Sigmoid colon (tissue), 7 donors: ENCODE results near the gene ARID5A. TPM values are rescaled to one million over a fixed set of nuclear protein-coding genes. Genes with fewer than 3 reads are reported as not detected.

Source experiments
- DNase-seq: peaks from one replicate; pipeline ENCODE4 v3.0.0-alpha.2; 2019
- H3K27ac ChIP-seq, 4 donors: fragments of 200-600 bp; sonication (generic); one replicate each; pipeline ENCODE4 v1.5.1; 2016 to 2019; ENCODE audit warnings: mild to moderate bottlenecking in 1 of 4
- H3K27me3 ChIP-seq, 3 donors: fragments of 200-600 bp; sonication (generic); one replicate each; pipeline ENCODE4 v1.5.1; 2019; ENCODE audit warnings: mild to moderate bottlenecking in 1 of 3
- H3K36me3 ChIP-seq, 4 donors: fragments of 200-600 bp; sonication (generic); one replicate each; pipeline ENCODE4 v1.5.1; 2016 to 2019
- H3K4me1 ChIP-seq, 4 donors: fragments of 200-600 bp; sonication (generic); one replicate each; pipeline ENCODE4 v1.5.1; 2017 to 2019
- H3K4me3 ChIP-seq, 4 donors: fragments of 200-600 bp; sonication (generic); one replicate each; pipeline ENCODE4 v1.5.1; 2017 to 2019; ENCODE audit warnings: mild to moderate bottlenecking in 2 of 4, moderate library complexity in 1 of 4
- H3K9me3 ChIP-seq, 4 donors: fragments of 200-600 bp in 3 of 4; sonication (generic) in 3 of 4; one replicate each; pipeline versions ENCODE4 v1.5.1 to v1.6.1; 2013 to 2019
- EP300 ChIP-seq, 4 donors: sonication (generic); formaldehyde crosslinking; IDR thresholded peaks; one replicate each; pipeline ENCODE4 v1.6.1; 2017; ENCODE audit warnings: antibody characterized with exemption in 4 of 4
- POLR2A ChIP-seq, 2 donors: fragments of 450-650 bp; IDR thresholded peaks; one replicate each; pipeline ENCODE4 v1.6.1; 2016; ENCODE audit warnings: antibody characterized with exemption in 2 of 2, mild to moderate bottlenecking in 2 of 2, moderate library complexity in 2 of 2
- POLR2AphosphoS5 ChIP-seq, 4 donors: sonication (generic); formaldehyde crosslinking; IDR thresholded peaks; one replicate each; pipeline ENCODE4 v1.6.1; 2017; ENCODE audit warnings: antibody characterized with exemption in 4 of 4
- WGBS, 2 donors: extraction: QIAGEN DNeasy Blood & Tissue Kit; methylation state at CpG; one replicate each; pipeline ENCODE4 v1.1.7; 2013; 5-methylcytosine and 5-hydroxymethylcytosine counted together
- intact Hi-C: fragments of 100-400 bp; cut with DNase I; formaldehyde crosslinking; loops from one replicate; pipeline ENCODE4 v1.15.1; 2023
- polyA plus RNA-seq, 3 donors: library from polyadenylated mRNA; stranded (reverse); fragments of 200-250 nt; gene quantifications; one replicate each; pipeline ENCODE4 v1.2.3, GENCODE V29; 2013
- total RNA-seq, 4 donors: library from RNA; depleted of rRNA; stranded (reverse); fragments of >200 nt; gene quantifications; one replicate each; pipeline ENCODE4 v1.1.0, GENCODE V29; 2016
- TF ChIP-seq, protein P1 (sequence below), 4 experiments: fragments of 450-650 bp in 3 of 4; fragments of 200-600 bp in 1 of 4; IDR thresholded peaks; one replicate each; pipeline ENCODE4 v1.5.1; 2016 to 2019; ENCODE audit warnings: antibody characterized with exemption in 4 of 4, mild to moderate bottlenecking in 3 of 4, moderate library complexity in 2 of 4
- donor health status: healthy with polysubstance abuse.
- donor health status: Bipolar disorder and iron deficiency.
- donor health status: healthy.

The ARID5A gene
- total and polyA plus RNA-seq, 7 donors = 7.8 to 179 (median 17.9) TPM

DNA sequence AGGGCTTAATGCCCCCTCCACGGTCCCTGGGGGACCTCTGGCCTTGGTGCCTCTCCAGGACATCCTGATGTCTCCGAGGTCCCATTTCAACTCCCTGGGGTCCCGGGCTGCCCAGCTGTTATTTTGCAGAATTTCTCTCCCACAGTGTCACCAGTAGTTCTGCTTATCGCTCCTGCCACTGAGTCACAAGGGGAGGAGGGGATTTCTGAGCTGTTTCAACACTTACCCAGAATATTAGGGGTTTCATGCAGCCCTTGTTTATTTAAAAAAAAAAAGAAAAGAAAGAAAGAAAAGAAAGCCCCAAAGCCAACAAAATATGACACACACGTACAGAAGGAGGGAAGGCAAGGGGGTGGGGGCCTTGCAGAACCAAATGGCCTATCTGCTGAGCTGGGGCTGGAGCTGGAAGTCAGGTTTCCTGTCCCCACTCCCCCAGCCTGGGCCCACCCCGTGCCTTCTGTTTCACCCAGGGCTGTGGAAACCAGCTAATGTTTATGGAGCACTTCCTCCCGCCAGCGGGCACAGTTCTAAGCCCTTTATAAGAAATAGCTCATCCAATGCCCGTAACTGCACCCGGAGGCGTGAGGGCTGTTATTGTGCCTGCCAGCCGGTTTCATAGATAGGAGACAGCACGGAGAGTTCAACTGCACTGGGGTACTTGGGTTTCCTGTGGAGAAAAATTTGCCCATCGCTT is 8.4 kb upstream of the ARID5A start:
- Histone ChIP-seq H3K4me1 (peaks cover 0 to 50% (median 38%) of the 10 kb centered on the region in 4 donors), H3K36me3 (no peaks in the 10 kb centered on the region), H3K27me3 (no peaks in the 10 kb centered on the region), H3K9me3 (no peaks in the 10 kb centered on the region), H3K4me3 (peak overlapping the region; percentile 46 to 71 (median 64)), H3K27ac (peak overlapping the region; percentile 80 to 99 (median 84))
- intact Hi-C loops = no loop called here
- peak; percentile 84 for DNase-seq
- WGBS, 2 donors = 20 to 25% methylated on average over 14 of the region's 14 CpGs
- TF ChIP-seq POLR2A (IDR thresholded peaks at IDR 0.05) = no peak
- TF ChIP-seq EP300 (IDR thresholded peaks at IDR 0.05) = no peak
- TF ChIP-seq POLR2AphosphoS5 (IDR thresholded peaks at IDR 0.05) = peak in 3 of 4 donors; percentile 7 to 35 (median 19)

DNA sequence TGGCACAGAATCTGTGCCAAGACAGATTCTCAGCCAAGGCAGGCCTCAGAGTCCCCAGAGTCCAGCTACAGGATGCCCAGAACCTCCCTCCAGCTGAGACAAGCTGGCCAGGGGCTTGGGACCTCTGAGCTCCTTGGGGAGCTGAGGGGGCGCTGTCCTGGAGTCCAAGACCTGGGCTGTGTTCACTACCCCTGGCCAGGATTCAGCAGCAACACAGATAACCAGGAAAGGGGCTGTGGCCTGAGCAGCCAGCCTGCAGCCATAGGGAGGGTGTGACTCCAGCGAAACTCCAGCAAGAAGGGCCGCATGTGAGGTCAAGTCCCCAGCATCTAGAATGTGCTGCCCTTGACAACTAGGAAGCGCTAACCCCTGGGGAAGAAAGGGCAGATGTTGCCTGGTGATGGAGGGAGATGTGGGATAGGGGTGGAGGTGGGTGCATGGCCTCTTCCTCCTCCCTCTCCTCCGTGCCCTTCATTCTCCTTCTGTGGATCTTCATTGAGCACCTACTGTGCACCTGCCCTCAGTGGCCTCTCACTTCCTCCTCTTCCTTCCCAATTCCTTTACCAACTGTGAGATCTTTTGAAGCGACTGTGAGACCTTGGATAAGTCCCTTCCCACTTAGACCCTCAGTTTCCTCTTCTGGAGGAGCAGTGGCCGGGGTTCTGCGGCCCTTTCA is 7.7 kb upstream of the ARID5A start:
- H3K9me3 ChIP-seq = no peaks in the 10 kb centered on the region
- no peak for DNase-seq
- no peaks in the 10 kb centered on the region for H3K27me3 ChIP-seq
- 84 to 87% methylated on average over 8 of the region's 8 CpGs for WGBS, 2 donors
- no peak for TF ChIP-seq POLR2AphosphoS5 (IDR thresholded peaks at IDR 0.05)
- TF ChIP-seq POLR2A (IDR thresholded peaks at IDR 0.05) = no peak
- no peak for TF ChIP-seq EP300 (IDR thresholded peaks at IDR 0.05)
- TF ChIP-seq, protein P1, sequence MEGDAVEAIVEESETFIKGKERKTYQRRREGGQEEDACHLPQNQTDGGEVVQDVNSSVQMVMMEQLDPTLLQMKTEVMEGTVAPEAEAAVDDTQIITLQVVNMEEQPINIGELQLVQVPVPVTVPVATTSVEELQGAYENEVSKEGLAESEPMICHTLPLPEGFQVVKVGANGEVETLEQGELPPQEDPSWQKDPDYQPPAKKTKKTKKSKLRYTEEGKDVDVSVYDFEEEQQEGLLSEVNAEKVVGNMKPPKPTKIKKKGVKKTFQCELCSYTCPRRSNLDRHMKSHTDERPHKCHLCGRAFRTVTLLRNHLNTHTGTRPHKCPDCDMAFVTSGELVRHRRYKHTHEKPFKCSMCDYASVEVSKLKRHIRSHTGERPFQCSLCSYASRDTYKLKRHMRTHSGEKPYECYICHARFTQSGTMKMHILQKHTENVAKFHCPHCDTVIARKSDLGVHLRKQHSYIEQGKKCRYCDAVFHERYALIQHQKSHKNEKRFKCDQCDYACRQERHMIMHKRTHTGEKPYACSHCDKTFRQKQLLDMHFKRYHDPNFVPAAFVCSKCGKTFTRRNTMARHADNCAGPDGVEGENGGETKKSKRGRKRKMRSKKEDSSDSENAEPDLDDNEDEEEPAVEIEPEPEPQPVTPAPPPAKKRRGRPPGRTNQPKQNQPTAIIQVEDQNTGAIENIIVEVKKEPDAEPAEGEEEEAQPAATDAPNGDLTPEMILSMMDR (IDR thresholded peaks at IDR 0.05) = no peak
- peaks cover 0 to 57% (median 45%) of the 10 kb centered on the region in 4 donors for H3K4me1 ChIP-seq
- intact Hi-C loops = no loop called here
- H3K4me3 ChIP-seq = no peak overlapping the region
- peak overlapping the region; percentile 80 to 99 (median 84) for H3K27ac ChIP-seq
- H3K36me3 ChIP-seq = no peaks in the 10 kb centered on the region

DNA sequence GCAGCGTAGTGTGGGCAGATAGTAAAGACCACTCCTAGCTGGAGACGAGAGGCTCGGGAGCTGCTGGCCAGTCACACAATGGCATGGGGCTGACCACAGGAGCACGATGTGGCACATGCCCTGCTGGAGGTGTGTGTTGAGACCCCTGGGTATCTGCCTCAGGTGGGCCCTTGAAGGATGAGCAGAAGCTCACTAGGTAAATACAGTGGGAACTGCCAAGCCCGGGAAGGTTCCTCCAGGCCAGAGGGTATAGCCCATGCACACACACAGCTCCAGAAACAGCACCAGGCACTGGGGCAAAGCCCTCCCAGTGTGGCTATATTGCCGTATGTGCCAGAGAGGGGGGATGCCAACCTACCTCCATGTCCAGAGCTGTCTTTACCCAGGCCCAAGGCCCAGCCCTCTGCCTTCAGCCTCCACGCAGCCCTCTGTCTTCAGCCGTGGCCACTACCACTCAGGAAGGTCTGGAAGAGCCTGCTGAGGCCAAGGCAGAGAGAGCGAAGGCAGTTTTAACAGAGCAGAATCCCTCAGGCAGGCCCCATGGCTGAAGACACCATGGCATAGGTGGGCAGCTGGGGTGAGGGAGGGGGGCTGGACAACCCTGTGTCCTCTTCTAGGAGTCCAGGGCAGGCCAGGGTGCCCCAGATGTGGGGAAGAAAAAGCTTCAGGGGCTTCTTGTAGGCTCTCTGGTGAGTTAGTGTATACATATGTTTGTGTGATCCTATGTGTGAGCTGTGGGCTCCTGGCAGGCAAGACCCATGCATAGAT is 7.0 kb upstream of the ARID5A start:
- DNase-seq = peak; percentile 61
- Histone ChIP-seq H3K4me1 (peaks cover 0 to 64% (median 52%) of the 10 kb centered on the region in 4 donors), H3K27me3 (no peaks in the 10 kb centered on the region), H3K4me3 (no peak overlapping the region), H3K36me3 (no peaks in the 10 kb centered on the region), H3K27ac (peak overlapping the region; percentile 80 to 99 (median 84)), H3K9me3 (no peaks in the 10 kb centered on the region)
- WGBS, 2 donors = 89 to 93% methylated on average over 9 of the region's 9 CpGs
- intact Hi-C loops = loop anchor here (5.0 to 10.0 kb wide), 3 partner anchors 335 to 1133 kb away; partner anchors contain the start of gene ACTR1B
- TF ChIP-seq POLR2A (IDR thresholded peaks at IDR 0.05) = no peak

DNA sequence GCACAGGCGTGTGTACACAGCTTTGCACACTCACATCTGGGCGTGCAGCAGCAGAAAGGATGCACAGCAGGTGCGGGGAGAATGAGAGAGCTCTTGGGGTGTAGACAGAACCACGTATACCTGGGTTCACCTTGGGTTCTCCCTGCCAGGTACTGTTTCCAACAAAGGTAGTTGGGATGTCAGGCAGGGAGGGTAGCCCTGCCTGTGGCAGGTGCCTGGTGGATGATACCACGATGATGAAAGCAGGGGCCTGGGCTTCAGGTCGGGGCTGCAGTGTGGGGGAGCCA is 6.5 kb upstream of the ARID5A start:
- Histone ChIP-seq H3K9me3 (no peaks in the 10 kb centered on the region), H3K36me3 (no peaks in the 10 kb centered on the region), H3K4me1 (peaks cover 0 to 69% (median 58%) of the 10 kb centered on the region in 4 donors), H3K27me3 (no peaks in the 10 kb centered on the region), H3K27ac (peak overlapping the region; percentile 81 to 99 (median 90)), H3K4me3 (no peak overlapping the region)
- WGBS, 2 donors = 83 to 86% methylated on average over 6 of the region's 6 CpGs
- intact Hi-C loops = loop anchor here (5.0 to 10.0 kb wide), 3 partner anchors 335 to 1132 kb away; partner anchors contain the start of gene ACTR1B
- peak; percentile 52 for DNase-seq
- TF ChIP-seq, protein P1 (IDR thresholded peaks at IDR 0.05) = no peak
- TF ChIP-seq POLR2AphosphoS5 (IDR thresholded peaks at IDR 0.05) (no peak), POLR2A (IDR thresholded peaks at IDR 0.05) (no peak), EP300 (IDR thresholded peaks at IDR 0.05) (no peak)

DNA sequence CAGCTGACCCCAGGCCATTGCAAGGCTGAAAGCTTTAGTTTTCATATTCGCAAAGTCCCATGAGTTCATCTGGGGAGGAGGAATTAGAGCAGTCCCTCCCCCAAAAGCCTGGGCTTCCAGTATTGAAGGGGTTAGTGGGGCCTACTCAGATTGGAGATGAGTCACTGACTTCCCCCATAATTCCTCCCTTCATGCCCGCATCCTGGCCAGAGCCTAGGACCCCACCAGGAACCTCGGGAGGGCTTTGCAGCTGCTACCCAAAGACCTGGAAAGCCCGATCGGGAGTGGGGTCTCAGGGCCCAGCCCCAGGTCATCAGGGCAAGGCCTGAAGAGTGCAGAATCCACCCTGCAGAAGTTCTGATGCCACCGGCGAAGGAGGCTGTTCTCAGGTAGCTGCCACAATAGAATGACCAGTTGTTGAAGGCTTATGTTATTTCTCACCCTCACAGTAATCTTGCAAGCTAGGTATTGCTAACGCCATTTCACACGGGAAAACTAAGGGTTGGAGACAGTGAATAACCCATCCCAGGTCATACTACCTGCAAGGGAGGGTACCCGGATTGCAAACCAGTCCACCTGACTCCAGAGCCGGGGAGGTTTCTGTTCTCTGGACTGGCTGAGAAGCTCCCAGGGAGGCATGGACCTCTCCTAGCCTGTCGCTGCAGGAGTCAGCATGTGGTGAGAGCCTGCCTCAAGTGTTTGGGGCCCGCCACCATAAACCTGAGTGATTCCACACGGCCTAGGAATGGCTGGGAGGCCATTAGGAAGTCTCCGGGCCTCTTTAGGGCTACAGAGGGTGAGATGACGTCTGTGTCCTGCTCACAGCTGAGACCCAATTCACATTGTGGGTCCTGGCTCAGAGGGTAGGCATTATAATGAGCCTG is 5.8 kb upstream of the ARID5A start:
- Histone ChIP-seq H3K27ac (peak overlapping the region; percentile 85 to 99 (median 90)), H3K27me3 (no peaks in the 10 kb centered on the region), H3K4me3 (no peak overlapping the region), H3K36me3 (no peaks in the 10 kb centered on the region), H3K4me1 (peaks cover 0 to 75% (median 63%) of the 10 kb centered on the region in 4 donors), H3K9me3 (no peaks in the 10 kb centered on the region)
- whole genome bisulfite sequencing, 2 donors = 84% methylated on average over 16 of the region's 16 CpGs
- intact Hi-C loops = loop anchor here (5.0 to 10.0 kb wide), 3 partner anchors 334 to 1132 kb away; partner anchors contain the start of gene ACTR1B
- DNase-seq = peak; percentile 61
- TF ChIP-seq POLR2A (IDR thresholded peaks at IDR 0.05) (no peak), EP300 (IDR thresholded peaks at IDR 0.05) (no peak), POLR2AphosphoS5 (IDR thresholded peaks at IDR 0.05) (no peak)
- TF ChIP-seq, protein P1 (IDR thresholded peaks at IDR 0.05) = no peak
